OCI-LY7 (cell line): Measurements from ENCODE around the gene GPR27.

Experiments used
- CTCF ChIP-seq: fragments of 200-600 bp; sonication (generic); conservative IDR thresholded peaks from 2 replicates; pipeline ENCODE4 v1.5.1; 2014; ENCODE audit warnings: mild to moderate bottlenecking, antibody characterized with exemption, low read length, moderate library complexity, mixed read lengths
- EZH2phosphoT487 ChIP-seq: fragments of 200-600 bp; sonication (generic); IDR thresholded peaks from 2 replicates; pipeline ENCODE4 v1.6.1; 2018; ENCODE audit warnings: low read depth, borderline replicate concordance, mild to moderate bottlenecking, mixed run types, antibody characterized with exemption, low read length, moderate library complexity, mixed read lengths

GRCh38 chr3:71724584-71725270 lies 28.9 kb upstream of the GPR27 start:
- no peak for TF ChIP-seq CTCF
- TF ChIP-seq EZH2phosphoT487: no peak
